Renal cortical epithelial cell (primary cell): ENCODE data around the gene TARBP1. TPM values are rescaled to one million over a fixed set of nuclear protein-coding genes. Genes with fewer than 3 reads are reported as not detected.
A peak's percentile ranks its signal among the peaks of the same experiment; 100 is the strongest.
"Not testable (repeated sequence)": the region's sequence is repeated elsewhere in the genome, so short reads cannot be mapped to it uniquely, and the experiment has no call there.

ENCODE experiments used
- DNase-seq: peaks from one replicate; pipeline ENCODE4 v3.0.0-alpha.2; 2011; ENCODE audit warnings: low read depth
- total RNA-seq: library from RNA; depleted of rRNA; stranded (reverse); fragments of >200 nt; gene quantifications from 2 replicates; pipeline ENCODE4 v1.2.3, GENCODE V29; 2014

Gene TARBP1
- total RNA-seq = 20.6 and 26.2 TPM in 2 replicates

DNA sequence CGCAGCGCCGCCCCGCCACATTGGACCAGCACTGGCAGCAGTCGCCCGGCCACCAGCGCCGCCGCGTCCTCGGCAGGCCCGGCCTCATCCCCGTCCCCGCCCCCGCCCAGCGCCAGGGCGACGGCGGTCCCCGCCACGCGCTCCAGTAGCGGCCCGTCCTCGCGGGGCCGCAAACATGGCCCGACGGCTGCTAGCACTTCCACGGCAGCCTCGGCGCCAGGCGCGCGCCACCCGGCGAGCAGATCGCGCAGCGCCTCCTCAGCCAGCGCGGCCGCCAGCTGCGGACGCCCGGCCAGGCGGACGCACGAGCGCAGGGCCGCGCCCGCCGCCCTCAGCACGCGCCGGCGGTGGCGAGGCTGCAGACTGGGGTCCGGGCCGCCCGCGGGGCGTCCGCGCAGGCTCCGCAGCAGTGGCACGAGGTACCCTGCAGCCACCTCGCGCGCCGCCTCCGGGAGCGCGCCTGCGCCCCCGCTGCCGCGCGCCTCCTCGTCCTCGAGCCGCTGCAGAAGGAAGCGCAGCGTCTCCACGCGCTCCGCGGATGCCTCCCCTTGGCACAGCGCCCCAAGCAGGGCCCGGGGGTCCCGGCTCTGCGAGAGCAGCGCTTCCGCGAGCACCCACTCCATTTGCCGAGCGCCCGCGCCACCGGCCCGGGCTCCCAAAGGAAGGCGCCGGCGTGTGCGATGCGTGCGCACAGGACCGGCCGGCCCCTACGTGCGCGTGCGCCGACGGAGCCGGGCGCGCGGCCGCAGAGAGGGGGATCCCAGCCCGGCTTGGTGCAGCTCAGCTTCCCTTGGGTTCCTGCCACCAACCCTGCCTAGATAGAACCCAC lies at the start of gene TARBP1:
TARBP1 (minus strand) TSS at position 699 of the 829 bp plus-strand sequence; CDS start at position 623, 76 bp downstream.
- peak; percentile 24 for DNase-seq

- DNase-seq = no peak
Observed at GRCh38 chr1:234528074-234528865, 49.3 kb upstream of the TARBP1 start.

DNA sequence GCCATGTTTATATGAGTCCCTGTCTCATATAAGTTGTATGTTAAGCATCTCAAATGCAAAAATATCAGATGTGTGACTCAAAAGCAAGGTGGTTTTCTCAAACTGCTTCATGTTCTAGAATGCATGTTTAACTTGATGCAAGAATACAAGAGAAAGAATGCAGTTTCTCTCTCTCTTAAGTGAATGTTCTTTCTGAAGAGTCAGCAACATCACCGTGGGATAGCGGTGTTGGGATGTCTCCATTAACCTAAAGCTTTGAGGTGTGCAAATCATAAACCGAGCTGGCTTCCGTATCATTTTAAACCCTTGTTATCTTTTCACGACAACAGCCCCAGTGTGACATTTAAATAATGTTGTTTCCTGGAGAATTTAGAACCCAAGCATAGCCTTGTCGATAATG lies 48.4 kb upstream of the TARBP1 start:
- DNase-seq = no peak

DNA sequence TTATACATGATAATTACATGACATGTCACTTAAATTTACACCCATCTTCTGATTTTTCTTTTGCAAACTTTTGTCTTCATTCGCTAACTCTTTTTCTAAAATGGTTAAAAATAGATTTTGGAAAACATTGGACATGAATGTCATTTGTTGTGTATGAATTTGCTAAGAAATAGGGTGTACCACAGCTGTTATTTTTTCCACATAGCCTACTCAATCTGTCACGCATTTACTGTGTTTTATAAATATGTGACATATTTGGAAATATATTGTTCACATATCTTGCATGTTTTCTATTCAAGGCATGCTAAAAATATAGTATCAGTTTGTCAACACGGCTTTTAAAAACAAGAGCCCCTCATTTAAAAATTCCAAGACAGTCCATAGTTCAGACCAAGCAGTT lies 47.9 kb upstream of the TARBP1 start:
- no peak for DNase-seq

GRCh38 chr1:234525099-234525799 lies 46.3 kb upstream of the TARBP1 start:
- DNase-seq = no peak

DNA sequence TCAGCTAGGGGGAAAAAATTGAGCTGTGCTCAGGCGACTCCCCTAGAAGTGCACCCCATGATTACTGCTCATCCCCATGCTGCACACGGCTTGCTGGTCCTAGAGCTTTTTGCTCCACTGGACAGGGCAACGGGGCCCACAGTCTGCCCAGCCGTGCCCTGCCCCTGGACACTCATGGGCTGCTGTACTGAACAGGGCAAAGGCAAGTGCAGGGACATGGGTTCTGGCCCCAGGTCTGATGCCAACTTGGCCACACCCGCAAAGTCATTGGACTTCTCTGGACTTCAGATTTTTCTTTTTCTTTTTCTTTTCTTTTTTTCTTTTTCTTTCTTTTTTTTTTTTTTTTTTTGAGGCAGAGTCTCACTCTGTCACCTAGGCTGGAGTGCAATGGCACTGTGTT lies 42.9 kb upstream of the TARBP1 start:
- DNase-seq = no peak

DNA sequence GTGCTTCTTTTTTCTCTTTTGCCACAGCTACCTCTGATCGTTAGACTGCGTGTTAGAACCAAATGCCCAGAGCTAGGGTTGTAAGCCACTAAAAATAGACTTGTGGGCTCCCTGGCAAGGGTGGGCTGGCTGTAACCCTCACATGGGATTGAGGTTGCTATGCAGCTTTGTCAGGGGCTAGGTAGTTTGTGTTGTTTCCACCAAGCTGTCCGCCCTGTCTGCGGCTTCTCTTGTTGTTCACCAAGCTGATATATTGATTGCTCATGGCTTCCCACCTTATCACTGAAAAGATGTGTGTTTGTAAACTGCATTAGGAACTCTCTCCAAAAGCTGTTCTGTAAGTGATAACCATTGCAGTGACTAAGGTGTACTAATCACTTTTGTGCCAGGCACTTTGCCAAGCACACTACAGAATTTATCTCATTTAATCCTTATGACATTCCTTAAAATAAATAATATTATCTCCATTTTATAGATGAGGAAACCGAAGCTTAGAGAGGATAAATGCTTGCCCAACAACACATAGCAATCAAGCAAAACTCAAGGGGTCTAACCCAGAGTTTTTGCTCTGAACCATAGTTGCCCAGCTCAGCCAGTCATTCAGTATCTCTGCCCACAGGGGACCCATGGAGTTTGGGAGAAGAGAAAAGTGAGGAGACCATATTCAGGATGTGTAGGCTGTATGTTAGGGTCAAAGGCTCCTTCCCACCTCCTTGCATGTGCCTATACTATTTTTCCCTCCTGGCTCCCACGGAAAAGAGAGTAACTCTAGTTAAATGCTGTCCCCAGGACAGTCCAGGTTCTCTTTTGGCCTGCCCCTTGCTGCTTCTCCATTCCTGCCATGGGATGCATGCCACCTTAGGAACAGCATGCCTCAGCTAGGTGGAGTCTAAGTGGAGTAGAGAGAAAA lies 42.2 kb upstream of the TARBP1 start:
- DNase-seq = no peak

- peak; percentile 58 for DNase-seq
Observed at GRCh38 chr1:234519506-234519905, 40.5 kb upstream of the TARBP1 start.

DNA sequence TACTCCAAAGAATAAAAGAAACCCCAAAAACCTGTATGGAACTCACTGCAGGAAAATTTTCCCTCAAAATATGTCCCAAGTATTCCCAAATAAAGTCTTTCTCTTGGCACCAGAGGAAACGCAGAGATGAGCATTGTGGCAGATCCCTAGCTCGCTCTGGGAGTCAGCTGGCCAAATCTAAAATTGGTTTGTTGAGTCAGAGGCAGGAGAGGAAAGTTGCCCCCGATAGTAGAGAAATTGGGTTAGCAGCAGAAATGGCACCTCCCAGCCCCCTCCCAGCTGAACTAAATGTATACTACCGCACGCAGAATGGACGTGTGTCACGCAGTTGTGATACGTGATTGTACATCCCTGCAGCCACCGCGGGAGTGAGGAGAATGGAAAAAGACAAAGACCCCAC lies 39.9 kb upstream of the TARBP1 start:
- no peak for DNase-seq

GRCh38 chr1:234518086-234518485 lies 39.1 kb upstream of the TARBP1 start:
- not testable (repeated sequence) for DNase-seq

GRCh38 chr1:234517110-234517802 lies 38.3 kb upstream of the TARBP1 start:
- DNase-seq = no peak

- peak; percentile 94 for DNase-seq
Observed at GRCh38 chr1:234515821-234516241, 36.9 kb upstream of the TARBP1 start.

- peak; percentile 90 for DNase-seq
Observed at GRCh38 chr1:234515411-234515810, 36.4 kb upstream of the TARBP1 start.

- no peak for DNase-seq
Observed at GRCh38 chr1:234512451-234512861, 33.5 kb upstream of the TARBP1 start.

DNA sequence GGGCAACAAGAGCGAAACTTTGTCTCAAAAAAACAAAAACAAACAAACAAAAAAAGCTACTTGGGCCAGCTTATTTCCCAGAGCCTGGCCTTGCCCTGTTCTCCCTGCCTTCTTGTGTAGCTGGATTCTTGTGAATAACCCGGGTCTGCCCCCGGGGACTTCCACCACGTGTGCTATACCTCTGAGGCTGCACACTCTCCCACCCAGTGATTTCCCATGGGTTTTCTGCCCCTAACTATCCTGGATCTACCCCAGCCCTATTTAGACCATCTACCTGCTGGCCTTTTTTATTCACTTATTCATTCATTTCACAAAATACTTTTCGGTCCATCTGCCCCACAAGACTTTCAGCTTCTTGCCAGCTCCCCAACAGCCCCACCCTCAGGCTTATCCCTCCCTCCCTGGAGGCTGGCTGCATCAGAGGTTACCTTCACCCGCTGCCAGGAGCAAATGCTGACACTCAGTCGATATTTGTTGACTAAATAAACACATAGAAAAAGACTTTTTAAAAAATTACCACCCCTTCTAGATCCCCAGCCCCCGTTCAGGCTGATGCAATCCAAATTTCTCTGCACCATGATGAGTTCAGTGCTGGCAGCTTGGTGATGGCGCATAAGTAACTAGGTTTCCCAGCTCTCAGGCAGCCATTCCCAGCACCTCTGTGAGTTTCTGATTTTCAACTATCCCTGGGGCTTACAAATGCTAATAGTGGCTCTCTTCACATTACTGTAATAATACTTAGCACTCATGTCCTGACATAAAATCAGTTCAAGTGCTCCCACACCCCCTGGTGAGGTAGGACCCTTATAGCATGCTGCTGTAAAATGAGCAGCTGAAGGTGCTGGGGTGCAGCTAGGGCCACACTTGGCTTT lies 30.7 kb upstream of the TARBP1 start:
- no peak for DNase-seq

DNA sequence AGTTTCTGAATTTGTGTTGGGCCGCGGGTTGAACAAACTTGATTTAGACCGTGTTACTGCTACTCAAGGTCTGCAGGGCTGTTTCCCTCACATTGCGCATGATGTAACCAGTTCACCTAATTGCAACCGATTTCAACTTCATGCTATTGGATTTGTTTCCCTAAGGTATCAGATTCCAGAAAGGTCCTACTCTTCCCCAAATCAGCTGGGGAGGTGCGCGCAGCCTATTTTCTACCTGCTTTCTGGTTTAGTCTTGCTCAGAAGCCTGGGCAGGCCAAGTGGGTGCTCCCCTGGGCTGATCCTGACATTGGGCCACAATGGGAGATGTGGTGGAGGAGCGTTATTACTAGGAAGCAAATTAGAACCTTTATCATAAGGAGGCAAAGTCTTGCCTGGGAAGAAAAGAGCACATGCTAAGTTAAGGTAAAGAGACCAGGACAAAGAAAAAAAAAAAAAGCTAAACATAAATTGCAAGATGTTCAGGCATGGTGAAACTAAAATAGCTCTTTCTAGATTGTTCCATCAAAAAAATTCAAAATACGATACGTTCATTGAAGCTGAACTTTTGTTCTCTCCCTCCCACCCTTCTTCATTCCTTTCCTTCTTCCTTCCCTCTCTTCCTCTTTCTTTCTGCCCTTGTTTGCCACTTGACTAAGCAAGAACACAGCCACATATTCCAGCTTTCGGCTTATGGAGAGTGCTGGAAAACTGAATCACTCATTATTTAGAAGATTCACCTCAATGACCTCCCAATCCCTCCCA lies 28.8 kb upstream of the TARBP1 start:
- no peak for DNase-seq

GRCh38 chr1:234507089-234507488 lies 28.1 kb upstream of the TARBP1 start:
- no peak for DNase-seq

DNA sequence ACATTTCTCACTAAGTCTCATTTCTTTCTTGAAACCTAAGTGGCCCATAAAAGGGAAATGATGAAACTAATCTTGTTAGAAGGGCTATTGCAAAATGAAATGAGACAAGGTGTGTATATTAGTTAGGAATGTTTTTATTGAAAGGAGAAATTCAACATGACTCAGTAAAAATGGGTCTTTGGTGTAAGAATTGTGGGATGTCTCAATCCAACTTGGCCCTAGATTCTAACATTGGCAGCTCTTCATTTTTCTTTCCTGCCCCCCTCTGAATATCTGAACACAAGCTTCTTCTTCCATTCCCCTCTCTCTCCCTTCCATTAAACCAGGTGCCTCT lies 26.8 kb upstream of the TARBP1 start:
- peak; percentile 83 for DNase-seq
